LNCAP (cell line): ENCODE data around the gene NDC80.

Experiments used
- CTCF ChIP-seq: fragments of 450-650 bp; IDR thresholded peaks from 2 replicates; pipeline ENCODE4 v1.5.1; 2017; ENCODE audit warnings: mild to moderate bottlenecking

The NDC80 gene

GRCh38 chr18:2629003-2629402 is 57.6 kb downstream of the NDC80 start:
- no peak for TF ChIP-seq CTCF

GRCh38 chr18:2635586-2635985 is 64.2 kb downstream of the NDC80 start:
- TF ChIP-seq CTCF, result no peak

GRCh38 chr18:2636126-2636631 is 64.8 kb downstream of the NDC80 start:
- no peak for TF ChIP-seq CTCF

GRCh38 chr18:2641638-2642037 is 70.3 kb downstream of the NDC80 start:
- TF ChIP-seq CTCF, result no peak

GRCh38 chr18:2642771-2643170 is 71.4 kb downstream of the NDC80 start:
- TF ChIP-seq CTCF, result no peak

GRCh38 chr18:2644535-2644934 is 73.2 kb downstream of the NDC80 start:
- no peak for TF ChIP-seq CTCF

- no peak for TF ChIP-seq CTCF
Measured at GRCh38 chr18:2651981-2652380, 80.6 kb downstream of the NDC80 start.

GRCh38 chr18:2653467-2653866 is 82.1 kb downstream of the NDC80 start:
- TF ChIP-seq CTCF, result no peak
